Measurements from ENCODE around the gene BPI.

GRCh38 chr20:38286586-38287531, 17.1 kb upstream of the BPI start:
- TF ChIP-seq, protein P1, sequence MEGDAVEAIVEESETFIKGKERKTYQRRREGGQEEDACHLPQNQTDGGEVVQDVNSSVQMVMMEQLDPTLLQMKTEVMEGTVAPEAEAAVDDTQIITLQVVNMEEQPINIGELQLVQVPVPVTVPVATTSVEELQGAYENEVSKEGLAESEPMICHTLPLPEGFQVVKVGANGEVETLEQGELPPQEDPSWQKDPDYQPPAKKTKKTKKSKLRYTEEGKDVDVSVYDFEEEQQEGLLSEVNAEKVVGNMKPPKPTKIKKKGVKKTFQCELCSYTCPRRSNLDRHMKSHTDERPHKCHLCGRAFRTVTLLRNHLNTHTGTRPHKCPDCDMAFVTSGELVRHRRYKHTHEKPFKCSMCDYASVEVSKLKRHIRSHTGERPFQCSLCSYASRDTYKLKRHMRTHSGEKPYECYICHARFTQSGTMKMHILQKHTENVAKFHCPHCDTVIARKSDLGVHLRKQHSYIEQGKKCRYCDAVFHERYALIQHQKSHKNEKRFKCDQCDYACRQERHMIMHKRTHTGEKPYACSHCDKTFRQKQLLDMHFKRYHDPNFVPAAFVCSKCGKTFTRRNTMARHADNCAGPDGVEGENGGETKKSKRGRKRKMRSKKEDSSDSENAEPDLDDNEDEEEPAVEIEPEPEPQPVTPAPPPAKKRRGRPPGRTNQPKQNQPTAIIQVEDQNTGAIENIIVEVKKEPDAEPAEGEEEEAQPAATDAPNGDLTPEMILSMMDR (IDR thresholded peaks at IDR 0.05) = no peak
- no peak for TF ChIP-seq ZFX (IDR thresholded peaks at IDR 0.05; ENCODE audit: borderline replicate concordance)

All from 22Rv1 (cell line).